Spleen (tissue), 11 donors: Measurements from ENCODE around the gene LDB2. TPM values are rescaled to one million over a fixed set of nuclear protein-coding genes. Genes with fewer than 3 reads are reported as not detected.

Experiments used
- DNase-seq: peaks from one replicate; pipeline ENCODE4 v3.0.0-alpha.2; 2020
- H3K27ac ChIP-seq, 8 donors: fragments of 200-600 bp; sonication (generic) in 7 of 8; 1 replicate in 4 of 8; 2 replicates in 4 of 8; pipeline versions ENCODE4 v1.5.0 to v1.8.0; 2016 to 2021; ENCODE audit warnings: inconsistent platforms in 4 of 8, mild to moderate bottlenecking in 4 of 8, moderate library complexity in 1 of 8
- H3K27me3 ChIP-seq, 7 donors: fragments of 200-600 bp; sonication (generic) in 6 of 7; replicated peaks in 1 of 7; 1 replicate in 4 of 7; 2 replicates in 3 of 7; pipeline versions ENCODE4 v1.5.0 to v1.8.0; 2016 to 2021; ENCODE audit warnings: inconsistent platforms in 3 of 7, mild to moderate bottlenecking in 1 of 7
- H3K36me3 ChIP-seq, 6 donors: fragments of 200-600 bp; sonication (generic) in 5 of 6; 1 replicate in 4 of 6; 2 replicates in 2 of 6; pipeline versions ENCODE4 v1.5.0 to v1.8.0; 2016 to 2021; ENCODE audit warnings: inconsistent platforms in 2 of 6
- H3K4me1 ChIP-seq, 6 donors: fragments of 200-600 bp; sonication (generic) in 5 of 6; 1 replicate in 3 of 6; 2 replicates in 3 of 6; pipeline versions ENCODE4 v1.5.0 to v1.8.0; 2016 to 2021; ENCODE audit warnings: inconsistent platforms in 3 of 6
- H3K4me3 ChIP-seq, 8 donors: fragments of 200-600 bp; sonication (generic) in 7 of 8; 1 replicate in 4 of 8; 2 replicates in 4 of 8; pipeline versions ENCODE4 v1.5.0 to v1.8.0; 2016 to 2021; ENCODE audit warnings: inconsistent platforms in 4 of 8, mild to moderate bottlenecking in 4 of 8, moderate library complexity in 2 of 8
- H3K9me3 ChIP-seq, 8 donors: fragments of 200-600 bp; sonication (generic) in 7 of 8; 1 replicate in 4 of 8; 2 replicates in 4 of 8; pipeline versions ENCODE4 v1.5.0 to v1.8.0; 2016 to 2021; ENCODE audit warnings: inconsistent platforms in 4 of 8
- POLR2A ChIP-seq, 3 donors: fragments of 450-650 bp; IDR thresholded peaks; one replicate each; pipeline ENCODE4 v1.5.1; 2017; ENCODE audit warnings: antibody characterized with exemption in 3 of 3, mild to moderate bottlenecking in 1 of 3
- POLR2AphosphoS5 ChIP-seq, 3 donors: sonication (generic); formaldehyde crosslinking; IDR thresholded peaks; one replicate each; pipeline ENCODE4 v1.5.1; 2017; ENCODE audit warnings: antibody characterized with exemption in 3 of 3
- WGBS, 5 donors: extraction: QIAGEN DNeasy Blood & Tissue Kit in 3 of 5; methylation state at CpG; one replicate each; pipeline versions ENCODE4 v1.1.5 to v1.1.7; 2013 to 2018; 5-methylcytosine and 5-hydroxymethylcytosine counted together
- intact Hi-C: fragments of 100-400 bp; cut with DNase I; formaldehyde crosslinking; loops from one replicate; pipeline ENCODE4 v1.15.0; 2023; ENCODE audit warnings: low total_unique reads
- polyA plus RNA-seq, 3 donors: library from polyadenylated mRNA; stranded (reverse); fragments of 200-250 nt; gene quantifications; one replicate each; pipeline ENCODE4 v1.2.1, GENCODE V29; 2013
- total RNA-seq, 7 donors: library from RNA; depleted of rRNA in 3 of 7; stranded (reverse); fragments of >200 nt in 3 of 7; fragmentation: NEBNext Ultra II Directional in 4 of 7; extraction: Animal tissue kit (Norgen Biotek cat#: 25700) in 4 of 7; gene quantifications; one replicate each; pipeline versions ENCODE4 v1.1.0 to v1.2.1, GENCODE V29; 2016 to 2021
- TF ChIP-seq, protein P1 (sequence below), 11 experiments: fragments of 200-600 bp in 7 of 11; fragments of 450-650 bp in 4 of 11; sonication (generic) in 4 of 11; IDR thresholded peaks in 8 of 11; conservative IDR thresholded peaks in 3 of 11; 1 replicate in 7 of 11; 2 replicates in 4 of 11; pipeline versions ENCODE4 v1.4.0 to v1.8.0; 2016 to 2021; ENCODE audit warnings: antibody characterized with exemption in 11 of 11, inconsistent platforms in 4 of 11, mild to moderate bottlenecking in 1 of 11
- donor health status: healthy with polysubstance abuse.
- donor health status: DM: no; HTN: no; CAD: no; lungs with moderate emphysema.
- donor health status: DM: no; HTN: no; CAD: no.
- donor health status: Bipolar disorder and iron deficiency.
- donor health status: healthy.
- donor health status: DM: no; HTN: no; CAD: no.
- donor health status: DM: yes; HTN: yes; CAD: no.

Gene LDB2
- total and polyA plus RNA-seq, 10 donors: 24.1 to 257 (median 142) TPM

DNA sequence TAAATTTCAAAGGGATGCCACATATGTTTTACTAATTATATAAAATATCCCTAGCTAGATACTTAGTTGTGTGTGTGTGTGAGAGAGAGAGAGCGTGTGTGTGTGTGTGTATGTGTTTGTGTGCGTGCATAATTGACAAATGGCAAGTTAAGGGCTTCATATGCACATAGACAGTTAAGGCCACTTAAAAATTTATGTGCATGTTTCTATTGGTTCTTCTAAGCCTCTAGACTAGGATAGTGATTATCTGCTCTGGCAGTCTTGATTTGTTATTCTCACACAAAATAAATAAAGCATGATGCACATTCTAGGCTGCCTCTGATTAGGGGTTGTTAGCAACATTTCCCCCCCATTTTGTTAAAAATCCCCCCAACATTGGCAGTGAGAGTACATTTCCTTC lies 393.2 kb downstream of the LDB2 start:
- no peak for DNase-seq
- intact Hi-C loops: no loop called here
- Histone ChIP-seq H3K27me3 (no peaks in the 10 kb centered on the region), H3K4me3 (no peak overlapping the region), H3K9me3 (peaks cover 0 to 31% (median 24%) of the 10 kb centered on the region in 8 donors), H3K27ac (no peak overlapping the region), H3K36me3 (peaks cover 0 to 82% (median 8%) of the 10 kb centered on the region in 6 donors), H3K4me1 (no peaks in the 10 kb centered on the region)
- 74 to 98% (median 86%) methylated on average over 2 of the region's 2 CpGs for WGBS, 5 donors
- TF ChIP-seq POLR2A (IDR thresholded peaks at IDR 0.05) (no peak), POLR2AphosphoS5 (IDR thresholded peaks at IDR 0.05) (no peak)
- TF ChIP-seq, protein P1, sequence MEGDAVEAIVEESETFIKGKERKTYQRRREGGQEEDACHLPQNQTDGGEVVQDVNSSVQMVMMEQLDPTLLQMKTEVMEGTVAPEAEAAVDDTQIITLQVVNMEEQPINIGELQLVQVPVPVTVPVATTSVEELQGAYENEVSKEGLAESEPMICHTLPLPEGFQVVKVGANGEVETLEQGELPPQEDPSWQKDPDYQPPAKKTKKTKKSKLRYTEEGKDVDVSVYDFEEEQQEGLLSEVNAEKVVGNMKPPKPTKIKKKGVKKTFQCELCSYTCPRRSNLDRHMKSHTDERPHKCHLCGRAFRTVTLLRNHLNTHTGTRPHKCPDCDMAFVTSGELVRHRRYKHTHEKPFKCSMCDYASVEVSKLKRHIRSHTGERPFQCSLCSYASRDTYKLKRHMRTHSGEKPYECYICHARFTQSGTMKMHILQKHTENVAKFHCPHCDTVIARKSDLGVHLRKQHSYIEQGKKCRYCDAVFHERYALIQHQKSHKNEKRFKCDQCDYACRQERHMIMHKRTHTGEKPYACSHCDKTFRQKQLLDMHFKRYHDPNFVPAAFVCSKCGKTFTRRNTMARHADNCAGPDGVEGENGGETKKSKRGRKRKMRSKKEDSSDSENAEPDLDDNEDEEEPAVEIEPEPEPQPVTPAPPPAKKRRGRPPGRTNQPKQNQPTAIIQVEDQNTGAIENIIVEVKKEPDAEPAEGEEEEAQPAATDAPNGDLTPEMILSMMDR (IDR thresholded peaks at IDR 0.05 in 8 of 11, conservative IDR thresholded peaks at IDR 0.05 in 3 of 11): no peak

DNA sequence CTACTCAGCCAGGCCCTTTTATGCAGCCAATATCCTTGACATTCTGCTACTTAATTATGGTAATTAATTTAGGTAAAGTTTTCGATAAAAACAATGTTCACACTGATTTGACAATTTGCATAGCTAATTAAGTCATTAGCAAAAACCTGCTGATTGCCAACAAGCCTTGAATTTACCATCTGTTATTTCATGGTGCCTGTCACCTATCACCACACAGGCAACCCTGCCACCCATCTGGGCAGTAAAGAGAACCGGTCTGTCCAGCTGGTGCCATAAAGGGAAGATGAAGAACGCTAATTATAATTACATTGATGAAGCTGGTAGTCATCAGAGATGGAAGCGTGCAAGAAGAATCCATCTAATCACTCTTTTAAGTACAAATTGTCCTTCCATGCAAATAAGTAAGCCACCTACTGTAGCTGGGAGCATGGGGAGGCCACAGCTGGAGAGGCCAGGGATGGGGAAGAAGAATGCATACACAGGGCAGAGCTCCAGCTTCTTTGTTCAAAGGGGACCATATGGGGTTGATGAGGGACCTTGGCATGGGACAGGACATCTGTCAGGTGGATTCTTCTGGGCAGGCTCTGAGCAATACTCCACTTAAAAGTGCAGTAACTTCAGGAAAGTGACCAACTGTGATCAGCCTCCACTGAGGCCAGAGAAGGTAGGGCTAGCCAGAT lies 394.9 kb downstream of the LDB2 start:
- Histone ChIP-seq H3K9me3 (peaks cover 0 to 16% (median 9%) of the 10 kb centered on the region in 8 donors), H3K36me3 (peaks cover 0 to 68% (median 5%) of the 10 kb centered on the region in 6 donors), H3K4me3 (no peak overlapping the region), H3K27me3 (no peaks in the 10 kb centered on the region), H3K4me1 (no peaks in the 10 kb centered on the region), H3K27ac (no peak overlapping the region)
- TF ChIP-seq POLR2A (IDR thresholded peaks at IDR 0.05): no peak
- TF ChIP-seq, protein P1 (IDR thresholded peaks at IDR 0.05 in 8 of 11, conservative IDR thresholded peaks at IDR 0.05 in 3 of 11): no peak
- no peak for TF ChIP-seq POLR2AphosphoS5 (IDR thresholded peaks at IDR 0.05)
- 86 to 98% (median 92%) methylated on average over 4 of the region's 4 CpGs for whole genome bisulfite sequencing, 5 donors
- intact Hi-C loops: no loop called here
- no peak for DNase-seq

DNA sequence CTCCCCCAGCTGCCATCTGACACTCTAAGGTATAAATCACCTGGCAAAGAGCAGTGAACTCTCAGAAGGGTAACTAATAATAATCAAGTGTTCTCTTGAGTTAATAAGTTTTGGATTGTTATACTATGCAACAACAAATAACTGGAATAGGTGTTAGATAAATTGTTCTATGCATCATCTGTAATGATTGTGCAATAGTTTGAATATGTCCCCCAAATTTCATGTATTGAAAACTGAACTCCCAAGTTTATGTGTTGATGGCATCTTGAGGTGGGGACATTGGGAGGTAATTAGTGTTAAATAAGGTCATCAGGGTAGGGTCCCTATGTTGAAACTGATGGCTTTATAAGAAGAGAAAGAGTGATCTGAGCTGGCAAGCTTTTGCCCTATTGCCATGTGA lies 399.5 kb downstream of the LDB2 start:
- no peak for DNase-seq
- TF ChIP-seq, protein P1 (IDR thresholded peaks at IDR 0.05 in 8 of 11, conservative IDR thresholded peaks at IDR 0.05 in 3 of 11): no peak
- TF ChIP-seq POLR2AphosphoS5 (IDR thresholded peaks at IDR 0.05): no peak
- TF ChIP-seq POLR2A (IDR thresholded peaks at IDR 0.05): no peak
- H3K27me3 ChIP-seq: no peaks in the 10 kb centered on the region
- no peak overlapping the region for H3K4me3 ChIP-seq
- H3K36me3 ChIP-seq: peaks cover 0 to 34% (median 3%) of the 10 kb centered on the region in 6 donors
- H3K4me1 ChIP-seq: no peaks in the 10 kb centered on the region
- peaks cover 0 to 13% (median 9%) of the 10 kb centered on the region in 8 donors for H3K9me3 ChIP-seq
- intact Hi-C loops: no loop called here
- H3K27ac ChIP-seq: no peak overlapping the region

DNA sequence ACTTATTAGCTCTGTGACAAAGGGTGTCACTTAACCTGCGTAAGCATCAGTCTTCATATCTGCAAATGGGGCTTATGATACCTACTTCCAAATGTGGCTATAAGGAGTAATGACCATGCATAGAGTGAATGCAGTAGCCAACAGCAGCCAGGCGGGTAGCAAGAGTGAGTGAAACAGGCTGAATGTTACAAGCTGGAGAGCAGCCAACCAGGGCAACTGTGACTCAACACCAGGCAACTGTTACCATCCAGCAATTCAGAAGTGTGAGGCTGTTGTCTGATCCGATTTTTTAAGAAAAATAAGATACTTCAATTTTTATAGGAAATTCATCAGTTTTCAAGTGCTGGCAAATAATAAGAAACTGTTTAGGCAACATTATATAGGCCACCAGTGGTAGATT lies 401.9 kb downstream of the LDB2 start:
- TF ChIP-seq, protein P1 (IDR thresholded peaks at IDR 0.05 in 8 of 11, conservative IDR thresholded peaks at IDR 0.05 in 3 of 11): no peak
- no peak for TF ChIP-seq POLR2AphosphoS5 (IDR thresholded peaks at IDR 0.05)
- TF ChIP-seq POLR2A (IDR thresholded peaks at IDR 0.05): no peak
- WGBS, 5 donors: 80 to 93% (median 82%) methylated on average over 3 of the region's 3 CpGs
- H3K27me3 ChIP-seq: no peaks in the 10 kb centered on the region
- DNase-seq: no peak
- H3K9me3 ChIP-seq: peaks cover 0 to 10% (median 9%) of the 10 kb centered on the region in 8 donors
- H3K4me3 ChIP-seq: no peak overlapping the region
- H3K4me1 ChIP-seq: no peaks in the 10 kb centered on the region
- no peak overlapping the region for H3K27ac ChIP-seq
- peaks cover 0 to 12% (median 3%) of the 10 kb centered on the region in 6 donors for H3K36me3 ChIP-seq
- intact Hi-C loops: no loop called here
